ENCODE measurements around the gene TICRR.

The TICRR gene

DNA sequence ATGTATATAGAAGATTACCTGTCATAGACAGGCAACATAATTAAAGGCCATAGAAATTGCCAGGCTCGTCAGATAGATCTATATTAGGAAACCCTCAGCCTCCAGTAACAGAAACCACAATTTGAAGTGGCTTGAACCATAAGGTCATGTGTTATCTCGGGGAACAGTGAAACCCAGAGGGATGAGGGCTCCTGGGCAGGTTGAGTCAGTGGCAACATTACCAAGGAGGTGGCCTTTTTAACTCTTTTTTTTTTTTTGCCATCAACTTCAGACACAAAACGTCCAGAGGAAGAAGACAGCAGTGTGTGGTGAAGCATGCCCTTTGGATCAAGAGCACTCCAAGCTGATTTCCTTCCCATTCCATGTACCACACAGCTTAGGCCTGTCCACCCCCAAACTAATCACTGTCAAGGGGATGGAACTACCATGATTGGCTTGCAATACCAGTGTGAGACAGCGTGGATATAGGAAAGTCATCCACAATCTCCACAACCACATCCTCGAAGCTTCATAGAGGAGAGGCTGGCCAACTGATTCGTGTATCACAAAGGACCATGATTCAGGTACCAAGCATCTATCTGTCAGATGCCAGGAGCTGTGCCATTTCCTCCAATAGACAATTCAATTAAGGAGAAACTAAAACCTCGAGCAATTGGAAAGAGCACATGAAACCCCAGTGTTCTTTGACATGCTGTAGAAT lies 81.0 kb downstream of the TICRR start:
- no peak for DNase-seq

- no peak for DNase-seq
Measured at GRCh38 chr15:89657686-89658200, 82.5 kb downstream of the TICRR start.

GRCh38 chr15:89659295-89659694 lies 84.0 kb downstream of the TICRR start:
- DNase-seq = no peak

GRCh38 chr15:89660556-89660955 lies 85.3 kb downstream of the TICRR start:
- DNase-seq = no peak

GRCh38 chr15:89662893-89663626 lies 87.8 kb downstream of the TICRR start:
- no peak for DNase-seq

- DNase-seq = no peak
Measured at GRCh38 chr15:89664441-89665350, 89.4 kb downstream of the TICRR start.

DNA sequence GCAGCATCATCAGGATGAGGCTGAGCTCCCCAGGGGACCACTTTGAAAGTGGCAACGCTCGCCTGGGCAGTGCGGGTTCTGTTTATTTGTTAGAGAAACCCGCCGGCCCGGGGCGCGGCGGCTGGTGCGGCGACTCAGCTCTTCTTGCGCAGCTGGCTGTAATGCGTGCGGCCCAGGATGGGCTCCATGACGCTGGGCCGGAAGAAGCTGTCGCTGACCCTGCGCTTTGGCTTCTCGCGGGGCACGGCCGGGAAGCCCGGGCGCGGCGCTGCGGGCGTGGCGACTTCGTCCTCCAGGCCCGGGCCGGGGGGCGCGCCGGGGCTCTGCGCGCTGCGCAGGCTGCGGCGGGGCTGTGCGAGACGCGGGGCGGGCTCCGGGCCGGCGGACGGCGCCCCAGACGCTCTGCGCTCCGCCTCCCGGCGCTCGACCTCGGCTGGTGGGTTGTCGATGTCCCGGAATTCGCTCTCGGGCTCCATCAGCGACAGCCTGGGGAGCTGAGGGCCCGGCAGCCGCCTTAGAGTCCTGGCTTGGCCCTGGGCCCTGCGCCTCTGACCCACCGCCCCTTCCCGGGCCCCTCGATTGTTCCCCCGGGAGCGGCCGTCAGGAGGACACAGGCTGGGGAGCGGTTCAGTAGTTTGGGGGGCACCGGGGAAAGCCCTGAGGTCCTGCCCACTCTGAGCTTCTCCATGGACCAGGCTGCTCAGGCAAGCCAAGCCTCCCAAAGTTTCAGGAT lies 90.3 kb downstream of the TICRR start:
- peak; percentile 41 for DNase-seq

GRCh38 chr15:89666184-89666857 lies 91.1 kb downstream of the TICRR start:
- DNase-seq = no peak

GRCh38 chr15:89666858-89667705 lies 91.8 kb downstream of the TICRR start:
- no peak for DNase-seq

DNA sequence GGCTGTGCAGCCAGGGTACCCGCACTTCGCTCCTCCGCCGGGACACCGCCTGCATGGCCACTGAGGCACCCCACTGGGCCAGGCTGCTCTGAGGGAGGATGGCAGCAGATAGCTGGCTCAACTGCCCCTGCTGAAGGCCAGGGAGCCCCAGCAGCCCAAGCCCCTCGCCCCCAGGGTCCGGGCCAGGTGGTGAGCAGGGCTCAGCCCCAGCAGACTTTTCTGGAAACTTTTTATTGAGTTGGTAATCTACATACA lies 92.4 kb downstream of the TICRR start:
- DNase-seq = no peak

- no peak for DNase-seq
Measured at GRCh38 chr15:89668171-89668570, 92.9 kb downstream of the TICRR start.

DNA sequence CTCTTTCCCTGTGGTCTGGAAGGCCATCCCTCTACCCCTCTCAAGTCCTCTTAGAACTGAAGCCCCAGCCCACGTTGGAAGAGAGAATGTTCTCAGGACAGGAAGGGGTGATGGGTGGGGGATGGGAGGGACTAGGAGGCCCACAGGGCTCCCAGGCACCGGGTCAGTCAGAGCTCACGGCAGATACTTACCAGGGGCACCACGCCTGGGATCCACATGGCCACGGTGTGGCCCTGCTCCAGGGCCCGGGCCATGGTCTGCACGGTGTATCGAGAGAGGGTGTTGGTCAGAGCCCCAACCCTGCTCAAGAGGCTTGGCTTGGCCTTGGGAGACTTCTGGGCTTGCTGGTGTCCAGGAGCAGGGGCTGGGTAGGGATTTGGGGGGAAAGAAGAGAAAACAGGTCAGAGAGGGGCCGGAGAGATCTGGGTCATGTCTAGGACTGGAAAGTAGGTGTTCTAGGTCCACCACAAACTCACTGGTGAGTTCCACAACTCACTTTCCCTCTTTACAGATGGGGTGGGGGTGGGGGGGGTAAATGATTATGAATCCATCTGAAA lies 94.1 kb downstream of the TICRR start:
- no peak for DNase-seq

- DNase-seq = no peak
Measured at GRCh38 chr15:89669941-89670340, 94.7 kb downstream of the TICRR start.

DNA sequence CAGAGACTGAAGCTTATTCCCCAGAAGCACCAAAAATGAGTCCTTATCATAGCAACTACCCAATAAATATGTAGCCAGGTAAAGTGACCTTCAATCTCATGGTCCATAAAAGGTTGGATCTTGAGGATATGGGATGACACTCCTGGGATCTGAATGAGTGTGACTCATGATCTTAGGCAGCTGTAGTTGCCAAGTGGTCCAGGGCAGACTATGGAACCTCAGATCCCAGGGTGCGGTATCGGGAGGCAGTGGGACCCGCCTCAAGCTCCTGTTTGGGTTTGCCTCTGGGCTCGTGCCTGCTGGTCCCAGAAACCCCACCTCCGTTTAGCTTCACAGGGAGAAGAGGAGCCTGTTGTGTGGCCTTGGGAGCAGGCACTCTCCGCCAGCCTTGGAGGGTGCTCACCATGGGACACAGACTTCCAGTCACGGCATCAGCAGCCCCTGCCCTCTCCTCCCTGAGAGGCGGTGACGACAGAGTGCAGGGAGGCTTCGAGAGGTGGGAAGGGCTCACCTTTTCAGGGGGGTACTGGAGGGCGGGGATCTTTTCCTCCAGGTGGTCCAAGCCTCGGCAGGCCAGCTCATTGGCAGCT lies 95.8 kb downstream of the TICRR start:
- no peak for DNase-seq

DNA sequence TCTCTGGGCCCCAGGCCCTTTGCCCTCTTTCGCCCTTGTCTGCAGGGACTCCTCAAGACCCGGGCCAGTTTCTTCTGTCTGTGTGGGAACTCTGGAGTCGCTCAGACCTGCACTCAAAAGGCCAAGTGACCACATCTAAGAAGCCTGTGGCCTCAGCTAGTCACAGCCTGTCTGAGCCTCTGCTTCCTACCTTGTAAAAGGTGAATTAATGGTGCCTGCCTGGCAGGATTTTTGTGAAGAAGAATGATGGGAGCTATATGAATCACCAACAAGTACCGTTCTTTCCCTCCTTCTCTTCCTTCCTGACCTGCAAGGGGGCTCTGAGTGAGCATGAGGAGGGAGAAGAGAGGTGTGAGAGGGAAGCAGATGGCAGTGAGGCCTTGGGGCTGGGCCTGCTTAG lies 96.4 kb downstream of the TICRR start:
- no peak for DNase-seq

DNA sequence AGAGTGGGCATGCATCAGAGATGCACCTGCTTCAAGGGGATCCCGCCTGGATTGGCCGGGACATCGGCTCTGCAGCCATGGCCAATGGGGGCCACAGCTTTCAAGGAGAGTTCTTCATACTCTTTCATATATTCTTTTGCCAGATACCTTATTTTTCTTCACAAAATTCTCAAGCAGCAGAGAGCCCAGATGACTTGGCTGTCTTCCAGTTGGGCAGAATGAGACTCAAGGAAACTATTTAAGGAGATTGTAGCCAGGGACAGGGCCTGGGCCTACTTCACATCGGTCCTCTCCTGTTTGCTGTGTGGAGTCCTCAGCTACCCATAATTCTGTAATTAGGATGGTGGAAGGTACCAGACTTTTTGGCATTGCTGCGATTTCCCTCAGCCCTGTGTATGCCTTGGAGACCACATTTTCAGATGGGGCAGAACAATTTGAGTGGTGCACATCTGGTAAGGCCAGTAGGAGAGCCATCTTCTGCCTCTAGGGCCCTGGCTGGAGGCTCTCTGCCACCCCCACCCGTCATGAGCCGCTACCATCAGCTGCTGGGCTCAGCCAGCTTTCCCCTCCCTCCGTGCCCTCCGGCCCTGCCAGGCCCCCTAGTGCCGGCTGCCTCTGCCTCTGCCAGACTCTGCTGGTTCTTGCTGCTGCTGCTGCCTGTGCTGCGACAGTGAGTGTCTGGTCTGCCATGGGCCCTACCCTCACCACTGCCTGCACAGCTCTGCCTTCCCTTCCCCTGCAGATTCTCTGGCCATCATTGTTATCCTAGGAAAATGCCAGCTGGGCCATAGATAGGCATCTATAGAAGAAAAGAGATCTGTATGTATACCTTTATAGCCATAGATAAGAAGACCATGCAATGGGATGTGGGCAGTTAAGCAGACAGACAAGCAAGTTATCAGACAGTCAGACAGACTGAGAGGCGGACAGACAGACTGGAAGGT lies 97.2 kb downstream of the TICRR start:
- no peak for DNase-seq

- peak; percentile 54 for DNase-seq
Measured at GRCh38 chr15:89673165-89673512, 97.9 kb downstream of the TICRR start.

DNA sequence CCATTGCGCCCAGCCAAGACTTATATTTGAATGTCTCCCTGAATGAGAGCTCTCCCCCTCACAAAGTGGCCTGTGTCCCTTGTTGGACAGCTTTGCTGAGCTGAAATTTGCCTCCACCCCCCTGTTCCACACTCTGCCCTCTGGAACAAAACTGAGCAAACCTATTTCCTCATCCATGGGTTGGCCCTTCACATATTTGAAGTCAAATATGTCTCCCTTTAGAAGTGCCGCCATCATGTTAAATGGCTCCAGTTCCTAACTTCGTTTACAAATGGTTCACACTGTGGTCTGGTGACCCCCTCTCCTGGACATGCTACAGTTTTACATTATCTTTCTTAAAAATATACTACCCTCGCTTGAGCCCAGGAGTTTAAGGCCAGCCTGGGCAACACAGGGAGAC lies 99.3 kb downstream of the TICRR start:
- no peak for DNase-seq

GRCh38 chr15:89675606-89676005 lies 100.3 kb downstream of the TICRR start:
- DNase-seq = no peak

- no peak for DNase-seq
Measured at GRCh38 chr15:89677381-89677780, 102.1 kb downstream of the TICRR start.
